HFFc6 (cell line): ENCODE measurements around the gene CLDN10. TPM values are rescaled to one million over a fixed set of nuclear protein-coding genes. Genes with fewer than 3 reads are reported as not detected.

Experiments
- DNase-seq: peaks from one replicate; pipeline ENCODE4 v3.0.0-alpha.2; 2018
- H3K27ac Mint-ChIP-seq: 2 replicates; pipeline ENCODE4 v1.8.0; 2020; ENCODE audit warnings: mild to moderate bottlenecking, mixed read lengths
- H3K27me3 Mint-ChIP-seq: 2 replicates; pipeline ENCODE4 v1.8.0; 2021; ENCODE audit warnings: mild to moderate bottlenecking, moderate library complexity, mixed read lengths; ENCODE audit not compliant: insufficient read depth
- H3K36me3 Mint-ChIP-seq: 2 replicates; pipeline ENCODE4 v1.8.0; 2021; ENCODE audit warnings: low read depth, mixed read lengths
- H3K4me1 Mint-ChIP-seq: 2 replicates; pipeline ENCODE4 v1.8.0; 2020; ENCODE audit warnings: low read depth, mixed read lengths
- H3K4me3 Mint-ChIP-seq: 2 replicates; pipeline ENCODE4 v1.8.0; 2020; ENCODE audit warnings: mild to moderate bottlenecking, moderate library complexity, mixed read lengths
- H3K9me3 Mint-ChIP-seq: 2 replicates; pipeline ENCODE4 v1.8.0; 2020; ENCODE audit warnings: mild to moderate bottlenecking, mixed read lengths
- total RNA-seq, 6 experiments: library from RNA; stranded (reverse); fragmentation: NEBNext Ultra II Directional; extraction: Animal tissue kit (Norgen Biotek cat#: 25700); gene quantifications; 2 replicates in 1 of 6; 3 replicates in 5 of 6; pipeline ENCODE4 v1.2.3, GENCODE V29; 2021
- TF ChIP-seq, protein P1 (sequence below): fragments of 200-600 bp; sonication (generic); IDR thresholded peaks from 2 replicates; pipeline ENCODE4 v1.5.0; 2021; ENCODE audit warnings: antibody characterized with exemption, mild to moderate bottlenecking

CLDN10 gene
- total RNA-seq, 6 experiments from 2014 or later, result not detected

DNA sequence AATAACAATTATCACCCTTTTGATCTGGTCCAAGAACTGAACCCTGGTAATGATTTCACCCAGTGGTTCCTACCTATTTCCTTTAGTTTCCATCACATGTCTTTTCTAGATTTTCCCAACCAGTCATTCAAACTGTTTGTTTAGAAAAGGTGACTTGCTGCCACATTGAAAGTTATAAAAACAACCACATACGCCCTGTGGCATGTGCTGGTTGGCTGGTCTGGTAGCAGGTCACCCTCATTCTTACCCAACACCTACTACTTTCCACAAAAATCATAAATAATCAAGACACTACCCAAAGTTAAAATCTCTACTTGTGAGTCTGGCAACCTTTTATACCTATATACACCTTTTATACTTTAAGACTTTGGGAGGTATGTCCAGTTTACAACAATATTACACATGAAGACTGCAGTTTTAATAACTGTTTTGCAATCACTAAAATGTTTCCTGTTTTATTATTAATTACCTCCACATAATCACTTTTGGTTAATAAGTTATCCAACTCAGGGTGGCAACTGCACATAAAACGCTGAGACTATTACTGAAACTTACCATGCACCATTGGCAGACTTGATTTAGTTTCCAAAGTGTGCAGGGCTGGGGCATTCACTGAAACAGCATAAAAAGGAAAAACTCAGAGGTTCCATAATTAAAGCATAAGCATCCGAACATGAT is 53.1 kb downstream of the CLDN10 start:
- Mint-ChIP-seq H3K27ac (no peak overlapping the region), H3K4me1 (peaks cover 27% of the 10 kb centered on the region), H3K36me3 (peaks cover 23% of the 10 kb centered on the region), H3K9me3 (no peaks in the 10 kb centered on the region), H3K27me3 (no peaks in the 10 kb centered on the region; the same call in 1 of the 2 replicates), H3K4me3 (no peak overlapping the region)
- no peak for DNase-seq
- TF ChIP-seq, protein P1, sequence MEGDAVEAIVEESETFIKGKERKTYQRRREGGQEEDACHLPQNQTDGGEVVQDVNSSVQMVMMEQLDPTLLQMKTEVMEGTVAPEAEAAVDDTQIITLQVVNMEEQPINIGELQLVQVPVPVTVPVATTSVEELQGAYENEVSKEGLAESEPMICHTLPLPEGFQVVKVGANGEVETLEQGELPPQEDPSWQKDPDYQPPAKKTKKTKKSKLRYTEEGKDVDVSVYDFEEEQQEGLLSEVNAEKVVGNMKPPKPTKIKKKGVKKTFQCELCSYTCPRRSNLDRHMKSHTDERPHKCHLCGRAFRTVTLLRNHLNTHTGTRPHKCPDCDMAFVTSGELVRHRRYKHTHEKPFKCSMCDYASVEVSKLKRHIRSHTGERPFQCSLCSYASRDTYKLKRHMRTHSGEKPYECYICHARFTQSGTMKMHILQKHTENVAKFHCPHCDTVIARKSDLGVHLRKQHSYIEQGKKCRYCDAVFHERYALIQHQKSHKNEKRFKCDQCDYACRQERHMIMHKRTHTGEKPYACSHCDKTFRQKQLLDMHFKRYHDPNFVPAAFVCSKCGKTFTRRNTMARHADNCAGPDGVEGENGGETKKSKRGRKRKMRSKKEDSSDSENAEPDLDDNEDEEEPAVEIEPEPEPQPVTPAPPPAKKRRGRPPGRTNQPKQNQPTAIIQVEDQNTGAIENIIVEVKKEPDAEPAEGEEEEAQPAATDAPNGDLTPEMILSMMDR, result no peak

DNA sequence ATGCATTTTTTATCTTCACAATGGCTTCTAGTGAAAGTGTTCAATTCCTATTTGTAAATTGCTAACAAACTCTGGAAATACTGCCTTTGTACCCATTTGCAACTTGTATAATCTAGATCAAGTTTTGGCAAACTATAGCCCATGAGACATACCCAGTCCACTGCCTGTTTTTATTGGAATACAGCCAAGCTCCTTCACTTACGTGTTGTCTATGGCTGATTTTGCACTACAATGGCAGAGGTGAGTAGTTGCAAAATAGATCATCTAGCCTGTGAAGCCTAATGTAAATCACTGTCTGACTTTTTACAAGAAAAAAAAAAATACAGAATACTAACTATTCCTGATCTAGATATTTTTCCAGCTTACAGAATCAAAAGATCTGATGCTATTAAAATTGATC is 54.8 kb downstream of the CLDN10 start:
- peaks cover 28% of the 10 kb centered on the region for H3K36me3 Mint-ChIP-seq
- peaks cover 27% of the 10 kb centered on the region for H3K4me1 Mint-ChIP-seq
- no peaks in the 10 kb centered on the region for H3K27me3 Mint-ChIP-seq
- DNase-seq, result peak; percentile 43
- H3K4me3 Mint-ChIP-seq, result no peak overlapping the region
- H3K9me3 Mint-ChIP-seq, result no peaks in the 10 kb centered on the region
- H3K27ac Mint-ChIP-seq, result no peak overlapping the region
- TF ChIP-seq, protein P1, result no peak

DNA sequence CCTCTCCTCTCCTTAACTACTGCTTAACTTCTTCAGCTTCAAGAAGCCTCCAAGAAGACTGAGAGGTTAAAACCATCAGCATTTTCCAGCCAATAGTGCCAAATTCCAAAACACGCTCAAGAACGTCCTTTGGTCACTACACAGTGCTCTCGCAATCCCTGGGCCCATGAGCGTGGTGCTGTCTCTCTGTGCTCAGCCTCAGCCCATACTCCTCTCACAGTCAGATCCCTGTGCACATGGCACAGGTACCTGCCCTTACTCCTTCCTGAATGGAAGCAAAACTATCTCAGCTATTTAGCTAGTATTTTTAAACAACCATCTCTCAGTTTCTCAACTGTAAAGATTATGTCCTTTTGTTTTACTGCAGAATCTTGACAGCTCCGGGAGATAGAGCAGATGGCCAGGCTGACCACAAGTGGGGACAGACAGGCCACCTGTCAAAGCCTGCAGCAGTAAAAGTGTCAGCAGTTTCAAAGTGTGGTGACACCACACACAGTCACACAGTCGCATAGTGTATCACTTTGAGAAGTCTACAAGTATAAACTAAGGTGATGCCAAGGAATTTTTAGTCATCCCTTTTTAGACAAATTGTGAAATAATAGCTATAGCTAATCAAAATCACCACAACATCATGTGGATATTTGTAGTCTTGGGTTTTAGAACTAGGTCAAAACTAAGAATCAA is 56.3 kb downstream of the CLDN10 start:
- Mint-ChIP-seq H3K27me3 (no peaks in the 10 kb centered on the region), H3K9me3 (no peaks in the 10 kb centered on the region), H3K36me3 (peaks cover 30% of the 10 kb centered on the region), H3K4me3 (no peak overlapping the region), H3K4me1 (peaks cover 27% of the 10 kb centered on the region), H3K27ac (no peak overlapping the region; the same call in 1 of the 2 replicates)
- DNase-seq, result no peak
- TF ChIP-seq, protein P1, result no peak

DNA sequence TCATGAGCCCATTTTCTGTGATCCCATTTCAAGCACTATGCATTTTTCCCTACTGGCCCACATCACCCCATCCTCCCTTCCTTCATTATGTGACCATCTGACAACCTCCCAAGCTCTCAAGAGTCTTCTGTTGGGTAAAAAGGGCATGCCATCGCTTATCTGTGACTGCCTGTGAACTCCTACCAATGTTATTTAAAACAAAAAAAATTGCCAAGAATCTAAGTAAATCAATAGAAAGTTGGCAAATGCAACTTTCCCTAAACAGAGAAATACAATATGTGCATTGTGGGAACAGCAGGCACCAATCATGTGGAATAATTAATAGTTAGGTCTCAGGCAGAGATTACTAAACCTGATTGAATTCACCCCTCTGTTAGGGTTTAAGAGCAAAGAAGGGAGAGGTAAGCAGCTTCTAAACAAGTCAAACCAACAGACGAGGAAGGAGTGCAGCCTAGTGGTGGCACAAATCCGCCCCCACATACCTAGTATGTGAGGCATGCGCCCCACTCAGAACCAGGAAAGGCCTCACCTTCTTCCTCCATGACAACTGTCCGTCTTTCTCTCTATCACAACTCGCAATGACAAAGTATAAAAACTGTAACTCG is 62.2 kb downstream of the CLDN10 start:
- DNase-seq, result no peak
- H3K36me3 Mint-ChIP-seq, result peaks cover 33% of the 10 kb centered on the region
- peaks cover 2% of the 10 kb centered on the region for H3K27me3 Mint-ChIP-seq
- H3K27ac Mint-ChIP-seq, result no peak overlapping the region
- H3K4me3 Mint-ChIP-seq, result no peak overlapping the region
- no peaks in the 10 kb centered on the region for H3K9me3 Mint-ChIP-seq
- TF ChIP-seq, protein P1, result no peak
- no peaks in the 10 kb centered on the region for H3K4me1 Mint-ChIP-seq

DNA sequence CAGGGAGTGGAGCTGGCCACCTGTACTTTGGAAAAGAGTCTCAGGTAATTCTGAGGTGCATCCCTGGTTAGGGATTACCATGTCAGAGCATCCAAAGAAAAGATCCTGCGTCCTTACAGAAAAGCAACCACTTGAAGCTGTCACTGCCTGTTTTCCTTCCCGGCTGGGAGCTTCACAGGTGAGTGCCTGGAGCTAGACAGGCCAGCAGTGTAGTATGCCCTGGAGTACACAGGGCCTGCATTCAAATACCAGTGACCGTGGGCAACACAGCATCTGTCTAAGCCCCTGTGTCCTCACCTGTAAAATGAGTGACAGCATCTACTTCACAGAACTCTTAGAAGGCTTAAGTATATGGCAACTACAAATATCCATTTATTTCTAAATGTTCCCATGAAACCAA is 63.0 kb downstream of the CLDN10 start:
- DNase-seq, result no peak
- Mint-ChIP-seq H3K36me3 (peaks cover 41% of the 10 kb centered on the region), H3K9me3 (no peaks in the 10 kb centered on the region), H3K4me1 (peaks cover 5% of the 10 kb centered on the region; the same call in 1 of the 2 replicates), H3K27me3 (peaks cover 2% of the 10 kb centered on the region), H3K27ac (no peak overlapping the region), H3K4me3 (no peak overlapping the region)
- TF ChIP-seq, protein P1, result no peak
